ENCODE measurements around the gene ADGRG6.
"Not testable (repeated sequence)": the region's sequence is repeated elsewhere in the genome, so short reads cannot be mapped to it uniquely, and the experiment has no call there.

The ADGRG6 gene

DNA sequence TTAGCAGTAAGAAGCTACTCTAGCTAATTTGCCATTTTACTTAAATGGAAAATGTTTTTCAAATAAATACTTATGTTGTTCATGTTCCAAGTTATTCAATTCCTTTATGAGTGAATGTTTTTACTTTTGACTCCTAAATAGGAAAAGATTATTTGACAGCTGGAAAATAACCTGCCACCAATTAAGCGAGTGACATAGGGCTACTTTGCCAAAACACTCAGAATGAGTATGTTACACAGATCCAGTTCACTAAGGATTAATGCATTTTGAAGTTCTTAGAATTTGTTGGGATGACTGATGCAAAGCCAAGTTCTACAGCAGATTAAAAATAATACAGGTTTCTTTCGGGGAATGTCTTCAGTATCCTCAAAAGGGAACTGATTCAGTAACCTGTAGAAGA lies 144.4 kb downstream of the ADGRG6 start:
- DNase-seq (ENCODE audit: low read depth in 2 of 2) = no peak

DNA sequence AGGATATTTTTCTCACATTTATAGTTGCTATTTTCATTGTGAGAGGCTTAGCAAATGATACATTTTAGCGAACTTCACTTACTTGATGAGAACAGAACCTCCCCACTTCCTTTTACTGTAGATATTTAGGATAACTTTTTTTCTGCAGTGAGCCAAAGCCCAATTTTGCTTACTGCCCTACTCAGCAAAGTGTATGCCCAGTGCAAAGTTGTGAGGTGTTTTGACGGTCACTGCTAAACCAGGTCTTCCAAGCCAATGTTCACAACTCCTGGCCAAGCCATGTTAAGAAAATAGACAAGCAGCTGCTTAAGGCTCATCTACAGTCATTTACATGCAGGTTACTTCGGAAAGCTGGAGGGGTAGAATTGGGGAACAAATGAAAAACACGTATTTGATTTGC lies 144.8 kb downstream of the ADGRG6 start:
- DNase-seq (ENCODE audit: low read depth in 2 of 2) = no peak

DNA sequence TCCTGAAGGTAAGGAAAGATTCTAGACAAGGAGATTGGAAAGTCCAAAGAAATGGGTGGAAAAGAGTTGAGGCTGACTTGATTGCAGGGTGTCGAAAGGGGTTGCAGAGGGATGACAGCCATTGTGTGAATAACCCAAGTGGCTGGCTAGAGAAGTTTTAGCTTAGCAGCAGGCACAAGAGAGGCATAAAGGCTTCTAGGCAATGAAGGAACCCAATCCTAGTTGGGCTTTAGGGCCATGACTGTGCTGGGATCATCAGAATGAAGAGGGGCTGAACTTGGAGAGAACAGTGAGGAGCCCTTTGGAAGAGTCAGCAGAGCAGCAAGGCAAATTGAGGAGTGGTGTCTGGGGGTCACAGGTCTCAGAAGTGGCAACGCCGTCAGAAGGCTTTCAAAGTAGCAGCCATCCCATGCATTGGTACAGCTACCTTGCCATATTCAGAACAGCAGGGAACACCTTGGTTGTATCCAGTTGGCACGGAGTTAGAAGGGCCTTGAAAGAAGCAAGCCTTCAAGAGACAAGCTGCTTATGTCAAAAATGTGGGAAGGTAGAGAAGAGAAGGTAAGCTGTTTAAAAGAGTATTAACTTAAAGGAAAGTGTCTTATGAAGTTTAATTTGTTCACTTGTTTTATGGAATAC lies 146.4 kb downstream of the ADGRG6 start:
- DNase-seq (ENCODE audit: low read depth in 2 of 2) = no peak

DNA sequence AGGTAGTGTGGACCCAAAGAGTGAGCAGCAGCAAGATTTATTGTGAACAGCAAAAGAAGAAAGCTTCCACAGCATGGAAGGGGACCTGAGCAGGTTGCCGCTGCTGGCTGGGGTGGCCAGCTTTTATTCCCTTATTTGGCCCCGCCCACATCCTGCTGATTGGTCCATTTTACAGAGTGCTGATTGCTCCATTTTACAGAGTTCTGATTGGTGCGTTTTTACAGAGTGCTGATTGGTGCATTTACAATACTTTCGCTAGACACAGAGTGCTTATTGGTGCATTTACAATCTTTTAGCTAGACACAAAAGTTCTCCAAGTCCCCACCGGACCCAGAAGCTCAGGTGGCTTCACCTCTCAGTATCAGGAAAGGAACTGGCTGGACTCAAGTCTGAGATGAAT lies 149.0 kb downstream of the ADGRG6 start:
- not testable (repeated sequence) for DNase-seq (ENCODE audit: low read depth in 2 of 2)

GRCh38 chr6:142452993-142453392 lies 151.2 kb downstream of the ADGRG6 start:
- DNase-seq (ENCODE audit: low read depth in 2 of 2) = no peak

- DNase-seq (ENCODE audit: low read depth in 2 of 2) = not testable (repeated sequence)
These were observed 152.4 kb downstream of the ADGRG6 start for GRCh38 chr6:142454196-142454595.

GRCh38 chr6:142454848-142455247 lies 153.0 kb downstream of the ADGRG6 start:
- DNase-seq (ENCODE audit: low read depth in 2 of 2) = not testable (repeated sequence)

DNA sequence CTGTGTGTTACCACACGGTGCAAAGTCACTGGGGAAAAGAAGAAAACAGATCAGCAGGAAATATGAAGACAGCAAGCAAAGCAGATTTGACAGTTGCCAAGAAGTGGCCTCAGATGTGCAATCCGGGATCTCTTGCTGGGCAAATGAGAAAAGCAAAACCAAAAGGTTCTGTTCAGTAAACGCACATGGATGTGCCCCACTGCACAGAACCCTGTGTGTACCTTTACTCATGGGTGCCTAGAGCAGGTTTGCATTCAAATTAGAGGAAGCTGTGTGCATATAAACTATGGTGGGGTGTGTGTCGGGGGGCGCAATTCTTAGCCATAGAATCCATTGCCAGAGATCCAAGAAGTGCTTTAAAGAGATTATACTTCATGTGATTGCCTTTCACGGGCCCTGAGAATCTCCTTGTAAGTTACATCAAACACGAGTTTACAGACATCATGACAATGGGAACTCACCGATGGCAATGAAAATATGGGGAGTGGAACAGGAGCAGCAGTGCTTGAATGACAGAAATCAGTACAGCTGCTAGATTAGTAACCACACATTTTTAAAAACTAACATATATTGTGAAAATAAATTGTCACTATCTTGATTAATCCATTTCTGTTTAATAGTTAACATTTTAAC lies 154.3 kb downstream of the ADGRG6 start:
- DNase-seq (ENCODE audit: low read depth in 2 of 2) = no peak

DNA sequence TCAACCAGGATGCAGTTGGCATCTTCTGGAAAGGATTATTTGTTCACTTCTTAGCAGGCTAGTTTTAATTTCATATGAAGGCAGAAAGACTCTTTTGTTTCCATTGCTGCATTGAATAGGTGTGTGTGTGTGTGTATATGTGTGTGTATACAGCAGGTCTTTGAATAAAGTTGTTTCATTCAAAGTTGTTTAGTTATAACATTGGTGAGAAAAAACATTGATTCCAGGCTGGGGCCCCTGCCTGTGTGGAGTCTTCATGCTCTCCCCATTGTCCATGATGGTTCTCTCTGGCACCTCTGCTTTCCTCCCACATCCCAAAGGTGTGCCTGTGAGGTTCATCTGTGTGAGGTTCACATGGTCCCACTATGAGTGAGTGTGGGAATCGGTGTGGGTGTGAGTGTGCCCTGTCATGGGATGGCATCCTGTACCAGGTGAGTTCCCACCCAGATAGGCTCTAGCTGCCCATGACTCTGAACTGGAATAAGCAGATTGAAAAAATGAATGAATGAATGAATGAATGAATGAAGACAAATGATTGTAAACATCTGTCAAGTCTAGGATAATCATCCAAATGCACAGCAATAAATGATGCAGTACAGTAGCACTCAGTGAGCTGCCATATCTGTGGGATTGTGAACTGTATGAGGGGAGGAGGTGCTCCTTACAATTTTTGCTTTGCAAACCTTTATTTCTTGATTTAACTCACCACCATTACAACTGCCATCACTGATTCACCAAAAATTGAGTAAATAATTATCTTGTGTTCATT lies 156.0 kb downstream of the ADGRG6 start:
- DNase-seq (ENCODE audit: low read depth in 2 of 2) = no peak

GRCh38 chr6:142458836-142459235 lies 157.0 kb downstream of the ADGRG6 start:
- no peak for DNase-seq (ENCODE audit: low read depth in 2 of 2)

DNA sequence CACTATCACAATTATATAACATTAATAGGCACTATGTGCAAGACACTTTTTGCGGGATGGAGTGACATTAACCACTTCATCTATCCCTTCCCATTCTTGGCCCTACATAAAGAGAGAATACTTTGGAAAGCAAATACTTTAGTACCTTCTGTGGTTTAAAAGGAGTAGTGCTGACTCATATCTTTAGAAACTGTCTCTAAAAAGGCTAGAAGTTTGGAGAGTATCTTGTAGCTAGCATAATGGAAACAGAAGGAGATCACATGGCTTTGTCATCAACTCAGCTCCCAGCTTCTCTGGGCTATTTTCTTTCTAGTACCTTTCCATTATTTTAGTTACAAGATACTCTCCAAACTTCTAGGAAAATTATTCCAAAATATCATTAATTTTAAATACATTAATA lies 157.5 kb downstream of the ADGRG6 start:
- DNase-seq (ENCODE audit: low read depth in 2 of 2) = no peak

GRCh38 chr6:142462260-142462659 lies 160.5 kb downstream of the ADGRG6 start:
- no peak for DNase-seq (ENCODE audit: low read depth in 2 of 2)

DNA sequence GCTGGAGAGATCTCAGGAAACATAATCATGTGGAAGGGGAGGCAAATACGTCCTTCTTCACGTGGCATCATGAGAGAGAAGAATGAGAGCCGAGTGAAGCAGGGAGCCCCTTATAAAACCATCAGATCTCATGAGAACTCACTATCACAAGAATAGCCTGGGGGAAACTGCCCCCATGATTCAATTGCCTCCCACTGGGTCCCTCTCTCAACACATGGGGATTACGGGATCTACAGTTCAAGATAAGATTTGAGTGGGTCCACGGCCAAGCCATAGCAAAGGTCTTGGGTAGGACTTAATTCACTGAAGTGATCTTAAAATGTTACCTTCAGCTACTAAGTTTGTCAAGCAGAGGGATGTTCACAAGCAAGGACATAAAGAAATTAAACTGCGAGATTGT lies 162.2 kb downstream of the ADGRG6 start:
- DNase-seq (ENCODE audit: low read depth in 2 of 2) = no peak

- no peak for DNase-seq (ENCODE audit: low read depth in 2 of 2)
These were observed 167.4 kb downstream of the ADGRG6 start for GRCh38 chr6:142469220-142469619.

GRCh38 chr6:142470421-142470820 lies 168.6 kb downstream of the ADGRG6 start:
- no peak for DNase-seq (ENCODE audit: low read depth in 2 of 2)

DNA sequence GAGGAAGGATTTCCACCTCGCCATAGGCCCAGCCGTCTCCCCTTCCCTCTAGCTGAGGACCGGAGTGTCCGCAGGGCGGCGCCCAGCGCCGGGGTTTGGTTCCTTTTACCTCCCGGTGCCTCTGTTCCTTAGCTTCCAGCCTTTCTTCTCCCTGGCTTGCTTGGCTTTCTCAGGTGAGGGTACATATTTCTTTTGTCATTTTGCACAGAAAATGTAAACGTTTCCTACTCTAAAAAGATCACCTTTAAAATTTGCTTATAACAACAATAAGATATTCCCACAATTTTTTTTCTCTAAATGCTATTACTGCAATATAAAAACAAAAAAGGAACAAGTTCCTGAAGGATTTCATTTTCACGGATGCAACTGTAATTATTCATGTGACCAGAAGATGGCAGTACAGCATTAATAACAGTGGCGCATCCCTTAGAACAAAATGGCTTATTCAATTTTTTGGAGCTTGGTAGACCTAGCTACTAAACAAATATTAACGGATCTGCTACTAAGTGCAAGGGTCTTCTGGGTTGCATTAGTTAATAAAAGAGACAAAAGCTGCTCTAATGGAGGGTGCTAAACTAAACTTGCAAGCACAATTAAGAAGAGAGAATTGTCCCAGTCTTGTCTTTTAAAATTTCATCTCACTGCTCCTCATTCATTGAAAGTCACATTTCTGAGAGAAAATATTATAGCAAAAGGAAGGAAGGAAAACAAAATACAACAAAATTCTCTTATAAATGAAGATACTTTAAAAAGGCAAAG lies 172.9 kb downstream of the ADGRG6 start:
- peak in 1 of 2 donors; percentile 5 for DNase-seq (ENCODE audit: low read depth in 2 of 2)

GRCh38 chr6:142476452-142476851 lies 174.6 kb downstream of the ADGRG6 start:
- no peak for DNase-seq (ENCODE audit: low read depth in 2 of 2)

DNA sequence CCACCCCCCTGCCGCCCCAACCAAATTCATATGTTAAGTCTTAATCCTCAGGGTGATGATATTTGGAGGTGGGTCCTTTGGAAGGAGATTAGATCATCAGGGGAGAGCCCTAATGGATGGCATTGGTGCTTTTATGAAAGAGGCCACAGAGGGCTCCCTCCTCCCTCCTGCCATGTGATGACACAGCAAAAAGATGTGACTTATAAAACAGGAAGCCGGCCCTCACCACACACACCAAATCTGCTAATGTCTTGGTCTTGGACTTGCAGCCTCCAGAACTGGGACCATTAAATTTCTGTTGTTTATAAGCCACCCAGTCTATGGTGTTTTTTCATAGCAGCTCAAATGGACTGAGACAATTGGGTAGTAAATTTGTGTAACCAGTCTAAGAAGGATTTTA lies 176.3 kb downstream of the ADGRG6 start:
- peak in 1 of 2 donors; percentile 2 for DNase-seq (ENCODE audit: low read depth in 2 of 2)

- no peak for DNase-seq (ENCODE audit: low read depth in 2 of 2)
These were observed 179.7 kb downstream of the ADGRG6 start for GRCh38 chr6:142481466-142481865.

- DNase-seq (ENCODE audit: low read depth in 2 of 2) = no peak
These were observed 180.4 kb downstream of the ADGRG6 start for GRCh38 chr6:142482249-142482648.

DNA sequence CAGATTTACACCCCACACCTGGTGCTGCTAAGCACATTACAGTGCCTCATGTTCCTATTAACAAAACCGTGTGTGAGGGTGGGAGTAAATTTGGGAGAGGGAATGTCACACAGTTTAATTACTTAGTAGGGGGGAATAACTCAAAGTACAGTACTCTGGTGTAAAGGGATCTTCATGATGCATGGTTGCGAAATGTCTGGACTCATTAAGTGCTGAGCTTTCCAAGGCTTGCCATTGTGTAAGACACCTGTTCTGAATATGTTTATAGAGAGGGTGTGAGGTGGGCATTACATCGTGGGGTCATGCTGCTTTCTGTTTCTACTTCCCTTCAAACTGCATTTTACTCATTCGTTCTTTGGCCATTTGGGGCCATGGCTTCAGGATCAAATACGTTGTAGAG lies 181.2 kb downstream of the ADGRG6 start:
- DNase-seq (ENCODE audit: low read depth in 2 of 2) = no peak

- no peak for DNase-seq (ENCODE audit: low read depth in 2 of 2)
These were observed 183.4 kb downstream of the ADGRG6 start for GRCh38 chr6:142485256-142485655.
